RKO (cell line): ENCODE results near the gene SPG21.
"Not testable (repeated sequence)": the region's sequence is repeated elsewhere in the genome, so short reads cannot be mapped to it uniquely, and the experiment has no call there.

Experiments
- DNase-seq: peaks from one replicate; pipeline ENCODE4 v3.0.0-alpha.2; 2016; ENCODE audit warnings: low spot score

Gene SPG21

GRCh38 chr15:64989416-64990167 lies at the start of gene SPG21:
TSS of gene SPG21 (minus strand) at chr15:64989914. CDS start at chr15:64983569, 6,345 bp downstream.
- DNase-seq, result peak; percentile 92

- no peak for DNase-seq
Measured at GRCh38 chr15:65038836-65039235, 49.1 kb upstream of the SPG21 start.

GRCh38 chr15:65038428-65038827 lies 48.7 kb upstream of the SPG21 start:
- DNase-seq, result no peak

- no peak for DNase-seq
Measured at GRCh38 chr15:65037309-65037708, 47.6 kb upstream of the SPG21 start.

GRCh38 chr15:65034719-65035118 lies 45.0 kb upstream of the SPG21 start:
- no peak for DNase-seq

GRCh38 chr15:65033659-65034269 lies 44.0 kb upstream of the SPG21 start:
- DNase-seq, result peak; percentile 75

GRCh38 chr15:65032801-65033537 lies 43.3 kb upstream of the SPG21 start:
- DNase-seq, result peak; percentile 94

- DNase-seq, result no peak
Measured at GRCh38 chr15:65029736-65030208, 40.1 kb upstream of the SPG21 start.

GRCh38 chr15:65028921-65029735 lies 39.4 kb upstream of the SPG21 start, which contains the start of gene MTFMT:
TSS of gene MTFMT (minus strand) at chr15:65029639. CDS start at chr15:65029613, 26 bp downstream.
- peak; percentile 85 for DNase-seq

- no peak for DNase-seq
Measured at GRCh38 chr15:65028338-65028737, 38.6 kb upstream of the SPG21 start.

GRCh38 chr15:65027593-65027992 lies 37.9 kb upstream of the SPG21 start:
- DNase-seq, result no peak

- DNase-seq, result no peak
Measured at GRCh38 chr15:65026756-65027155, 37.0 kb upstream of the SPG21 start.

- no peak for DNase-seq
Measured at GRCh38 chr15:65021488-65021887, 31.8 kb upstream of the SPG21 start.

GRCh38 chr15:65020419-65020818 lies 30.7 kb upstream of the SPG21 start:
- DNase-seq, result peak; percentile 44

GRCh38 chr15:65011198-65011597 lies 21.5 kb upstream of the SPG21 start:
- not testable (repeated sequence) for DNase-seq

- DNase-seq, result no peak
Measured at GRCh38 chr15:65008983-65009382, 19.3 kb upstream of the SPG21 start.

- DNase-seq, result no peak
Measured at GRCh38 chr15:65006876-65007275, 17.2 kb upstream of the SPG21 start.

- no peak for DNase-seq
Measured at GRCh38 chr15:65004993-65005392, 15.3 kb upstream of the SPG21 start.

- no peak for DNase-seq
Measured at GRCh38 chr15:64997745-64998375, 8.1 kb upstream of the SPG21 start.

GRCh38 chr15:64997066-64997465 lies 7.4 kb upstream of the SPG21 start:
- no peak for DNase-seq

GRCh38 chr15:64993290-64993689 lies 3.6 kb upstream of the SPG21 start:
- no peak for DNase-seq
